Hypothalamus (tissue), 51 donors: ENCODE results near the gene HNRNPH2.

Source experiments
- DNase-seq, 51 donors: peaks; one replicate each; lab custom pipeline; 2025; lab: John Stamatoyannopoulos, UW

The HNRNPH2 gene, protein sequence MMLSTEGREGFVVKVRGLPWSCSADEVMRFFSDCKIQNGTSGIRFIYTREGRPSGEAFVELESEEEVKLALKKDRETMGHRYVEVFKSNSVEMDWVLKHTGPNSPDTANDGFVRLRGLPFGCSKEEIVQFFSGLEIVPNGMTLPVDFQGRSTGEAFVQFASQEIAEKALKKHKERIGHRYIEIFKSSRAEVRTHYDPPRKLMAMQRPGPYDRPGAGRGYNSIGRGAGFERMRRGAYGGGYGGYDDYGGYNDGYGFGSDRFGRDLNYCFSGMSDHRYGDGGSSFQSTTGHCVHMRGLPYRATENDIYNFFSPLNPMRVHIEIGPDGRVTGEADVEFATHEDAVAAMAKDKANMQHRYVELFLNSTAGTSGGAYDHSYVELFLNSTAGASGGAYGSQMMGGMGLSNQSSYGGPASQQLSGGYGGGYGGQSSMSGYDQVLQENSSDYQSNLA

DNA sequence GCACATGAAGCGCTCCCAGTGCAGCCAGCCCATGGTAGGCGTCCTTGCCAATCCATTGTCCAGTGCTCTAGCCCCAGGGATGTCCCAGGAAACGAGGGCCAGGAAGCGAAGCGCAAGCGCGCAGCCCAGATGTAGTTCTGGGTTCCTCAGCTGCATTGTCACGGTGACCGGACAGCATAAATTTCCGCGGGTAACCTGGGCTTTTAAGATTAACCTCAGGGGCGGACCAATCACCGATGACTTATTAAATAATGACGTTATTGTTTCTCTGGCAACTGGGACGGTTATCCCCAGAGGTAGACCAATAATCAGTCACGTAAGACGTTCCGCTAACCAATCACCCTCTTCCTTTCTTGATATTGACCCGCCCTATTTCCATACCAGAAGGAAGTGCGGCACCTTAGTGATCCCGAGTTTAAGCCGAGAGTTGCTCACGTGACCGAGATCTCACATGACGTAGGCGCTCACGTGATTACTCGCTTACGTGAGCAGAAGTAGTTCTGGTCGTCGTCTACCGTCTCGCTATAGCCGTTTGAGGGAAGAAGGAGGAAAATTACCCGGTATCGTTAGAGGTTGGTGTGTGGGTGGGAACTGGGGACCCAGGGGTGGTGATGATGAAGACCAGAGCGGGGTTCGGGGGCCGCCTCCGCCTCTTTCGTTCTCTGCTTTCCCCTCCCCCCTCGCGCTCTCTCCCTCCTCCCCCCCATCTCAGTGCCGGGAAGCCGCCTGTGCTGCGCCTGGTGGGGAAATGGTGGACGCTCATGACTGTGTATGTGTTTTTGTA lies at the start of gene HNRNPH2, which contains the start of gene GLA:
TSS of gene HNRNPH2 (plus strand) at position 475 of the 784 bp plus-strand sequence. CDS start 3,767 bp downstream, outside the sequence.
TSS of gene GLA (minus strand) at position 178 of the 784 bp plus-strand sequence. CDS start at position 156, 22 bp downstream.
- peak; percentile 20 to 92 (median 76) for DNase-seq

DNA sequence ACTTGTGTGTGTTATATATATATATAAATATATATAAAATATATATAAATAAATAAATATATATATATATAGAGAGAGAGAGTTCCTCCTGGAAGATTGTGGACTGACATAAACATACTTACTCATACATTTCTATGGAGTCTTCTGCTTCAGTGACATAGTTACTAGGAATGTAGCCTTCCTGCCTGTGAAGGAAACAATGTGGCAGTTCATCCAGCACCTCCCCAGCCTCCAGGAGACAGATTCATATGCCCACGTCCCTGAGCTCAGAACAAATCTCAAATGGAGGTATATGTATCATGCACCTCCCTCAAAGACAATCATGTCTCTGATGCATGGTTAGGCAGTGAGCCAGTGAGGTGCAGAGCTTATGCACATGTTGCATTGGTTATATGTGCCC lies 48.1 kb upstream of the HNRNPH2 start:
- DNase-seq: no peak

GRCh38 chrX:101360390-101360789 lies 47.6 kb upstream of the HNRNPH2 start:
- no peak for DNase-seq

DNA sequence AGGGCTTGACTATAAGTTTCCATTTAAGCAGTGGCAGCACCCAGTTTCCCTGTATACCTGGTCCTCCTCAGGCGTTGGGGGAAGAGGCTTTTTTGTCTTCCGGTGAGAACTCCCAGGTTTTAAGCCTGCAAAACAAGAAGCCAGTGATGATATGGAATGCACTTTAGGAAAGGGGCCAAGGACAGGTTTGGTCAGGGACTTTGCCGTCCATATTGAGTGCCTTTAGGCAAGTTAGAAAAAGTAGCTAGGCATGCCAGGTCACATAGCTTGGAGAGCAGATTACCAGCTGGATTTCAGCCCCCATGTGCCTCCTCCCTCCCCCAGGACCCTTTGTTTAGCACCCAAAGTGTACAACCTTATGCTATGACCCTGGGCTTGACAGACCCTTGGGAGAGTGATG lies 45.9 kb upstream of the HNRNPH2 start:
- DNase-seq: no peak

- no peak for DNase-seq
Observed at GRCh38 chrX:101362757-101363156, 45.3 kb upstream of the HNRNPH2 start.

DNA sequence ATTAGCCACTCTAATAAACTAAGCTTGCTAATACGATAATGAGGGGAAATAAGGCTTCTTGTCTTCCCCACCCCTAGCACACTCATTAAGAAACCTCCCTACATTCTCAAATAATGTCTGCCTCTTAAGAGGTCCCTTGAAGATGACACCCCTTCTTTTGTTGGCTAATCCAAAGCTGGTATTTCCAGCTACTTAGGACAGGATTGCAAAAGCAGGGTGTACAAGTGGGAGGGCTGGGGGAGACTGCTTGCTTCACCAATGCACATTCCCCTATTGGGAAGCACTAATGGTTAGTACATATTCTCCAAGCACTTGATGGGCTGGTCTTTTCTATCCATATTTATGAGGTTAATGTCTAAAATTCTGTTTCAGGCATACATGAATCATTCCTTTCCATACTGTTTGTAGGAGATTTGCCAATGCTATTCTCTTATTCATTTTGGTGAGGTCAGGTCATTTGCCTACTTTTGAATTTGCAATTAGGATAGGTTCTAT lies 42.7 kb upstream of the HNRNPH2 start:
- no peak for DNase-seq

DNA sequence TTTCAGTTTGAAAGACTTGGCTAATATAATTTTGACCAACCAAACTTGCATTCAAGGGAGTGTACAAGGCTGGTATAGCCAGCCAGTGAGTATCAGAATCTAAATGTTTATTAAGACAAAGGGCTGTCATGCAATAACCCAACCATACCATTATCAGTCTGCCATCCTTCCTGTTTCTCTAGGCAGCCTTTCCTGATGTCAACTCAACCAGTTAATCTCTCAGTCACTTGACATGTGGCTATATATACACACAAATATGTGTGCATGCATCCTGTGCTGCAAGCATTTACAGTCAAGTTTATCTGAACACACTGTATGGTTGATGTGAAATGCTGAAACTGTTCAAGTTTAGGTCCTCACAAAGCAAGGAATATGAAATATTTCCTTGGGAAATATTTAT lies 39.2 kb upstream of the HNRNPH2 start:
- no peak for DNase-seq

DNA sequence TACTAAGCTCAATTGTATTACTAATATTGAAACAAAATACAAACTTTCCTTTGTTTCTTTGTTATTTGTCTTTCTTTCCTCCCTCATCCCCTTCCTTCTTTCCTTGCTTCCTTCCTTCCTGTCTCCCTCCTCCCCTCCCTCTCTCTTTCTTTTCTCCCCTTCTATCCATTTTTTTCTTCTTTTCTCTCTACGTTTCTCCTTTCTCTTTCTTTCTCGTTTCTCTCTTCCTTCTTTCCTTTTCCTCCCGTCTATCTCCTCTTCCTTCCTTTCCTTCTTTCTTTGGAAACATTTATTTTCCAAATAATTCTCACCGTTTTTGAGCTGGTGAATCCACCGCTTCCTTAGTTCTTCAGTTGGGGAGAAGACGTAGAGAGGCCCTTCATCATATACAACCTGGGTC lies 38.3 kb upstream of the HNRNPH2 start:
- no peak for DNase-seq

GRCh38 chrX:101370888-101371504 lies 37.0 kb upstream of the HNRNPH2 start:
- no peak for DNase-seq

- DNase-seq: no peak
Observed at GRCh38 chrX:101377547-101377946, 30.5 kb upstream of the HNRNPH2 start.

DNA sequence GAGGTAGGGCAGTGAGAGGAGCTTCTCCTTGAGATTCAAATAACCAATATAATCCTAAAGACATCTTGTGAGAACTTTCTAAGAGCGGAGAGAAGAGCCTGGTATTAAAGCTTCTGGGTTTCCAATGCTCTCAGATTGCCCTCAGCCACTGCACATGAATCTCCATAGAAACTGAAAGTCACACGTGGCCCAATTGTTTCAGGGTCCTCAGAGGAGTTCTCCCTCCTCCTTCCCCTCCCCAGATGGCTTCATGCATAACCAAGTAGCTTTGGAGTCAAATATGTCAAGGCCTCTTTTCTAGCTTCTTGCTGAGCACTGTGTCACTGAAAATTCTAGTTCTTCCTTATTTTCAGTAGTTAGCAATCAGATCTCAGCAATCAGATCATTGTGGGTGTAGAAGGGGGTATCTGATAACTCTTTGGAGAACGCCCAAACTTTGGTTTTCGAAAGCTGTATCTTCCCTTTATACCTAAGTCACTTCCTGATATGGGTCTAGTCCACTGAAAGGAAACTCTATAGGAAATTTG lies 24.3 kb upstream of the HNRNPH2 start:
- DNase-seq: peak in 1 of 51 donors; percentile 0

DNA sequence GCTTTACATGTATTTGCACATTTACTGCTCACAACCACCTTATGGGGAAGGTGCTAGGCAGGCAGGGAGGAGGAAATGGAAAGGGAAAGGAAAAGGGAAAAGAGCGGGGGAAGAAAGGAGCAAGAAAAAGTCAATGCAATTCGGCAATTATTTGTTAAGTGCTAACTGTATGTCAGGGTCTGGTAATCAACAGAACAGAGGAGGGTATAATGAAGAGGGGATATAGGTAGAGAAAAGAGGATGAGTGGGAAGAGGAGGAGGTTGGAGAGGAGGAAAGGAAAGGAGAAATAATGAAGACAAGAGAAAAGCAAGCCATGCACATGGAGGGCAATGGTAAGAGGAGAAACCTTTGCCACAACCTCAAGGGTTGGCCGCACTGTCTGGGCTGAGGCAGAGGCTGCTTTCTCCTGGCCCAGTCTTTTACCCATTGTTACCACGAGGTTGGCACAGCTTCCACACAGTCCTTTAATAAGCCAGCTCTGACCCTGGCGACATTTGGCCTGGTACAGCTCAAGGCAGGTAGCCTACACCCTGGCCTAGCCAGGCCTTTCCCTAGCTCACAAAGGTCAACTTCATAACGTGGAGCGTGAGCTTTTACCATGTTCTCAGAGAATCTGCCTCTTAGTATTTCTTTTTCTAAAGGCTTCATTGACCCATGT lies 22.9 kb upstream of the HNRNPH2 start:
- peak in 1 of 51 donors; percentile 1 for DNase-seq

- peak in 5 of 51 donors; percentile 0 to 1 (median 0) for DNase-seq
Observed at GRCh38 chrX:101385795-101386541, 22.1 kb upstream of the HNRNPH2 start, which contains the start of gene BTK. Gene BTK (minus strand): TSS chrX:101386191. CDS start chrX:101375284, 10,907 bp downstream.

- no peak for DNase-seq
Observed at GRCh38 chrX:101386542-101386885, 21.5 kb upstream of the HNRNPH2 start.

- no peak for DNase-seq
Observed at GRCh38 chrX:101388604-101389003, 19.4 kb upstream of the HNRNPH2 start.

GRCh38 chrX:101390664-101391525 lies 17.1 kb upstream of the HNRNPH2 start, which contains the start of gene RPL36A:
Gene RPL36A (plus strand): TSS chrX:101391011. CDS start chrX:101391044, 33 bp downstream.
- peak in 50 of 51 donors; percentile 2 to 85 (median 54) for DNase-seq

DNA sequence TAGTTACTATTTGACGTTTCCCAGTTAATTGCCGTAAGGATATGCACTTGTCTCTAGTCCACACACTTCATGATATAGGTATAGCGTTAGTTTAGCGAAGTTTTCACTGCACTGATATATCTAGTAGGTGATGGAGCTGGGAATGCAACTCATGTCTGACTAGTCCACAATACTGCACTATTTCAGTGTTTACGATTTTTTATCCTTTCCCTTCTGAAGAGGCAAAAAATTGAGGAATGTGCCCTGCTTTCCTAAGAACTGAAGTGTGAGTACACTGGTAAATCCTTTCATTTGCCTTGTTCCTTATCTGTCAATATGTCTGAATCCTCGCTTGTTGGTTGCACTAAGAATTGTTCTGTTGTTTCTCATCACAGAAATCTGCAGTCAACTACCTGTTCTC lies 16.2 kb upstream of the HNRNPH2 start:
- no peak for DNase-seq
